OCI-LY7 (cell line): Measurements from ENCODE around the gene FIGLA. TPM values are rescaled to one million over a fixed set of nuclear protein-coding genes. Genes with fewer than 3 reads are reported as not detected.

Experiments
- BruUV-seq: library from RNA; stranded (reverse); fragments of 400-500 nt; replicated peaks from 2 replicates; lab custom pipeline; 2021; lab: Mats Ljungman, UMichigan
- CTCF ChIA-PET: fragments of 300-600 bp; sonication (Branson Sonifier 250); formaldehyde crosslinking; loops from one replicate; lab custom pipeline; 2022; ENCODE audit warnings: antibody characterized with exemption; ENCODE audit not compliant: unreplicated experiment; lab: Charles Lee
- POLR2A ChIA-PET: fragments of 300-600 bp; sonication (Branson Sonifier 250); formaldehyde crosslinking; loops from one replicate; lab custom pipeline; 2022; ENCODE audit warnings: antibody characterized with exemption; lab: Charles Lee
- DNase-seq: peaks from one replicate; pipeline ENCODE4 v3.0.0-alpha.2; 2015; ENCODE audit warnings: low spot score
- H2AFZ ChIP-seq: fragments of 200-600 bp; sonication (generic), shearing (Covaris generic); 2 replicates; pipeline ENCODE4 v1.6.1; 2014; ENCODE audit warnings: mild to moderate bottlenecking, antibody characterized with exemption, low read length, moderate library complexity
- H3K27ac ChIP-seq: fragments of 200-600 bp; sonication (generic); 2 replicates; pipeline ENCODE4 v1.5.1; 2014; ENCODE audit warnings: mixed run types, low read depth, mild to moderate bottlenecking, moderate library complexity, low read length, inconsistent platforms; ENCODE audit not compliant: poor library complexity, severe bottlenecking
- H3K36me3 ChIP-seq: fragments of 200-600 bp; sonication (generic); 2 replicates; pipeline ENCODE4 v1.6.1; 2014; ENCODE audit warnings: mild to moderate bottlenecking, antibody characterized with exemption, low read length, moderate library complexity, mixed read lengths; ENCODE audit not compliant: insufficient read depth
- H3K4me1 ChIP-seq: fragments of 200-600 bp; sonication (generic); 2 replicates; pipeline ENCODE4 v1.5.1; 2014; ENCODE audit warnings: mild to moderate bottlenecking, low read length; ENCODE audit not compliant: insufficient read depth, poor library complexity, severe bottlenecking
- H3K4me2 ChIP-seq: fragments of 200-600 bp; sonication (generic); 2 replicates; pipeline ENCODE4 v1.6.1; 2014; ENCODE audit warnings: mild to moderate bottlenecking, low read length
- H3K4me3 ChIP-seq: fragments of 200-600 bp; sonication (generic); 2 replicates; pipeline ENCODE4 v1.5.1; 2014; ENCODE audit warnings: mild to moderate bottlenecking, low read depth, low read length; ENCODE audit not compliant: poor library complexity, severe bottlenecking
- H3K79me2 ChIP-seq: fragments of 200-600 bp; sonication (generic); 2 replicates; pipeline ENCODE4 v1.6.1; 2016; ENCODE audit warnings: low read depth, mild to moderate bottlenecking, low read length, moderate library complexity, mixed read lengths; ENCODE audit not compliant: insufficient read depth
- H3K9me2 ChIP-seq: fragments of 200-600 bp; sonication (generic); 2 replicates; pipeline ENCODE4 v1.6.1; 2016; ENCODE audit warnings: mild to moderate bottlenecking, low read length, mixed read lengths; ENCODE audit not compliant: insufficient read depth
- H3K9me3 ChIP-seq: fragments of 200-600 bp; sonication (generic); 2 replicates; pipeline ENCODE4 v1.6.1; 2014; ENCODE audit warnings: mild to moderate bottlenecking, mixed run types, low read length, mixed read lengths
- H4K20me1 ChIP-seq: fragments of 200-600 bp; sonication (generic); 2 replicates; pipeline ENCODE4 v1.6.1; 2014; ENCODE audit warnings: mild to moderate bottlenecking, antibody characterized with exemption, low read length, moderate library complexity, mixed read lengths; ENCODE audit not compliant: insufficient read depth
- EZH2phosphoT487 ChIP-seq: fragments of 200-600 bp; sonication (generic); IDR thresholded peaks from 2 replicates; pipeline ENCODE4 v1.6.1; 2018; ENCODE audit warnings: low read depth, borderline replicate concordance, mild to moderate bottlenecking, mixed run types, antibody characterized with exemption, low read length, moderate library complexity, mixed read lengths
- intact Hi-C: fragments of 100-400 bp; cut with micrococcal nuclease; formaldehyde crosslinking; loops from one replicate; pipeline ENCODE4 v1.10.0; 2022; ENCODE audit not compliant: unreplicated experiment
- total RNA-seq, 2 experiments: library from RNA; depleted of rRNA in 1 of 2; stranded (reverse); fragments of >200 nt in 1 of 2; shearing (Covaris generic) in 1 of 2; gene quantifications; 2 replicates each; pipeline ENCODE4 v1.2.3, GENCODE V29; 2014 to 2022
- TF ChIP-seq, protein P1 (sequence below): fragments of 200-600 bp; sonication (generic); conservative IDR thresholded peaks from 2 replicates; pipeline ENCODE4 v1.5.1; 2014; ENCODE audit warnings: mild to moderate bottlenecking, antibody characterized with exemption, low read length, moderate library complexity, mixed read lengths

The FIGLA gene
- total RNA-seq, 2 experiments from 2014 or later: not detected

DNA sequence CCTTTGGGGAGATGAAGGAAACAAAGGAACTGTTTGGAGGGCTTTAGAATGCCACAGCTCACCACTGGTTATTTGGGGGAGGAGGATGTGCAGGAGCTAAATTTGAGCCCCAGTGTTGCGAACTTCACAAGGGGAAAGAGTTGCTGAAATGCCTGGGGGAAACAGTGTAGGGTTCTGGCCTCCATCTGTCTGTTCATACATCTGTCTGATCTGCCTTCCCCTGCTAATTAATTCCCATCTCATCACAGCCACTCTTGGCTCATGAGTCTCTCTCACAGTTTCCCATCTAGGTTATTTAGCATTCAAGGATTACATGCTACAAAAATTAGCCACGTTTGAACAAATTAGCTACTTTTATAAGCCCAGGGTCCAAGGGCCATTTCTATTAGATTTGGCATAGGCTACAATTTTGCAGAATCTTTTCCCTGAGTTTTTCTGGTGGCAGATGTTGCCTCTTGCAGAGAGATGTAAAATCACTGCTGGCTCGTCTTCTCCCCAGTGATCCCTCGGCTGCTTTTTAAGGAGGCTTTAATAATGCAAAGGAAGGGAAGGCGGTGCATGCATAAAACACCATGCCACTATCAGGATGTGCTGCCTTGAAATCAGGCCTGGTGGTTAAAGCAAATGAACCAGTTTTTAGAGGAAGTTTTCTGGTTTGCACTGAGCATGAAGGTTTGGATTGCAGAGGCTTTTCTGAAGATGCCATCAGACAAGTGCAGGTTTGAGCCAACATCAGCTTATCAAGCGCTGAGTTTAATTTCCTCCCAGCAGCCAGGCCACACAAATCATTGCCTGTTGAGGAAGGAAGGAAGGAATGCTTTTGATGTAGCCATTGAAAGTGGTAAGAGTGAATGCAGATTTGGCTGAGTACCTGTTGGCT is 57.4 kb downstream of the FIGLA start:
- Histone ChIP-seq H3K36me3 (no peaks in the 10 kb centered on the region), H3K9me2 (no peaks in the 10 kb centered on the region), H3K79me2 (no peaks in the 10 kb centered on the region), H3K9me3 (no peaks in the 10 kb centered on the region), H3K4me2 (no peak overlapping the region), H3K4me3 (no peak overlapping the region), H2AFZ (no peak overlapping the region), H3K4me1 (no peaks in the 10 kb centered on the region), H3K27ac (no peak overlapping the region), H4K20me1 (no peaks in the 10 kb centered on the region)
- ChIA-PET CTCF (no interaction called here), POLR2A (interaction anchor here (0.5 kb wide), 1 partner anchor 1070 kb away, joined by 3 read pairs; no protein-coding TSS in a partner anchor)
- TF ChIP-seq, protein P1, sequence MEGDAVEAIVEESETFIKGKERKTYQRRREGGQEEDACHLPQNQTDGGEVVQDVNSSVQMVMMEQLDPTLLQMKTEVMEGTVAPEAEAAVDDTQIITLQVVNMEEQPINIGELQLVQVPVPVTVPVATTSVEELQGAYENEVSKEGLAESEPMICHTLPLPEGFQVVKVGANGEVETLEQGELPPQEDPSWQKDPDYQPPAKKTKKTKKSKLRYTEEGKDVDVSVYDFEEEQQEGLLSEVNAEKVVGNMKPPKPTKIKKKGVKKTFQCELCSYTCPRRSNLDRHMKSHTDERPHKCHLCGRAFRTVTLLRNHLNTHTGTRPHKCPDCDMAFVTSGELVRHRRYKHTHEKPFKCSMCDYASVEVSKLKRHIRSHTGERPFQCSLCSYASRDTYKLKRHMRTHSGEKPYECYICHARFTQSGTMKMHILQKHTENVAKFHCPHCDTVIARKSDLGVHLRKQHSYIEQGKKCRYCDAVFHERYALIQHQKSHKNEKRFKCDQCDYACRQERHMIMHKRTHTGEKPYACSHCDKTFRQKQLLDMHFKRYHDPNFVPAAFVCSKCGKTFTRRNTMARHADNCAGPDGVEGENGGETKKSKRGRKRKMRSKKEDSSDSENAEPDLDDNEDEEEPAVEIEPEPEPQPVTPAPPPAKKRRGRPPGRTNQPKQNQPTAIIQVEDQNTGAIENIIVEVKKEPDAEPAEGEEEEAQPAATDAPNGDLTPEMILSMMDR: no peak
- TF ChIP-seq EZH2phosphoT487: no peak
- DNase-seq: no peak
- BruUV-seq: no TSS peak
- intact Hi-C loops: no loop called here

DNA sequence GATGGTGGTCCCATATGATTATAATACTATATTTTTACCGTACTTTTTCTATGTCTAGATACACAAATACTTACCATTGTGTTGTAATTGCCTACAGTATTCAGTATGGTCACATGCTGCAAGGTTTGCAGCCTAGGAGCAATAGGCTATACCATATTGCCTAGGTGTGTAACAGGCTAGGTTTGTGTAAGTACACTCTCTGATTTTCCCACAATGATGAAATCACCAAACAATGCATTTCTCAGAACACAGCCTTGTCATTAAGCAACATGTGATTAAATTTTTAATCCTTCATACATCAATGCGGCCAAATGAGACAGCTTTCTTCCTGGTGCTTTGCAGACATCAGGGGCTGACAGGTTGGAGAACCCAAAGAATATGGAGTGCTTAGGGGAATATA is 59.7 kb downstream of the FIGLA start:
- no peak for TF ChIP-seq EZH2phosphoT487
- TF ChIP-seq, protein P1: no peak
- no peak for DNase-seq
- Histone ChIP-seq H3K9me3 (no peaks in the 10 kb centered on the region), H3K4me2 (no peak overlapping the region), H2AFZ (no peak overlapping the region), H3K4me1 (no peaks in the 10 kb centered on the region), H3K9me2 (no peaks in the 10 kb centered on the region), H4K20me1 (no peaks in the 10 kb centered on the region), H3K27ac (no peak overlapping the region), H3K79me2 (no peaks in the 10 kb centered on the region), H3K36me3 (no peaks in the 10 kb centered on the region), H3K4me3 (no peak overlapping the region)
- intact Hi-C loops: no loop called here
- CTCF ChIA-PET: no interaction called here
- POLR2A ChIA-PET: no interaction called here
- BruUV-seq: no TSS peak

DNA sequence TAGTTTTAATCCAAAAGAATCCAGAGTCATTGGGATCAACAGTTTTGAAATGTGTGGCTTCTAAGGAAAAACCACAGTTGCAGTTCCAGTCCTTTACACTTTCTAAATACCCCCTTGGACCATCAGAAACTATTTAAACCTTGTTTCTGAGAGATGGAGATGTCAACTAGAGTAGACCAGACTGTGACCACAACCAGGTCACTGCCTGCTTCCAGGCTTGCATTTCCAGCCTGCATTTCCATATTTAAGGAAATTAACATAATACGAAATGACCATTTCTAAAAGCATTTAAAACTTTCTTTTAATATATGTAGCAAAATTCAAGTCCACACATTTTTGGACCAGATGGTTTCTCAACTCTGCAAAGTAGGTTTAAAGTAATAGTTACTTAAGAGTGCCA is 60.8 kb downstream of the FIGLA start:
- H2AFZ ChIP-seq: no peak overlapping the region
- H3K4me1 ChIP-seq: no peaks in the 10 kb centered on the region
- H3K36me3 ChIP-seq: no peaks in the 10 kb centered on the region
- H4K20me1 ChIP-seq: no peaks in the 10 kb centered on the region
- intact Hi-C loops: no loop called here
- H3K4me2 ChIP-seq: no peak overlapping the region
- ChIA-PET CTCF (no interaction called here), POLR2A (no interaction called here)
- H3K9me3 ChIP-seq: no peaks in the 10 kb centered on the region
- no peaks in the 10 kb centered on the region for H3K9me2 ChIP-seq
- H3K27ac ChIP-seq: no peak overlapping the region
- no TSS peak for BruUV-seq
- no peak for DNase-seq
- no peaks in the 10 kb centered on the region for H3K79me2 ChIP-seq
- no peak for TF ChIP-seq EZH2phosphoT487
- TF ChIP-seq, protein P1: no peak
- H3K4me3 ChIP-seq: no peak overlapping the region
